ENCODE data around the gene SGPL1.

The SGPL1 gene

GRCh38 chr10:70930263-70931000, 114.7 kb downstream of the SGPL1 start:
- no peak for DNase-seq

Measured in NCI-H526 treated with DMSO at 0.1 percent for 48 hours (cell line).